HG02759 (cell line): ENCODE measurements around the gene OR5AL1.
"Not testable (repeated sequence)": the region's sequence is repeated elsewhere in the genome, so short reads cannot be mapped to it uniquely, and the experiment has no call there.

Experiments used
- ATAC-seq: cut with Tn5 transposase; IDR thresholded peaks from one replicate; pipeline ENCODE4 v1.9.1; 2021; ENCODE audit warnings: mild to moderate bottlenecking, moderate library complexity; ENCODE audit not compliant: unreplicated experiment

The OR5AL1 gene

DNA sequence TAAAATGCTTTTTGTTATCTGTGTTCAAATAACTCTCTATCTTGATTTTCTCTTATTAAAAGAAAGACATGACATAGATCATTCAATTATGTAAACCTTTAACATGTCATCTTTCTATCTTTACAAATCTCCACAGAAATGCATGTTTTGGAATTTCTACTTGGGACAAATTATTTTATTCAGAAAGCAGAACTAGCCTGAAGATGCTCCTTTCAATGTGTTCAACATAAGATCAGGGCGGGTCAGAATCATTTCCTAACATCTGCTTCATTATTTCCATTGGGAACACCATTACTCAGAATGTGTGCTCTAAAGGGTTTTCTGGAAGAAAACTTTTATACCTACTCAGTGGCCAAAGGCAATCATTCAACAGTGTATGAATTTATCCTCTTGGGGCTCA is at the start of gene OR5AL1:
OR5AL1 (plus strand) TSS at position 301 of the 400 bp plus-strand sequence.
- ATAC-seq, result no peak

DNA sequence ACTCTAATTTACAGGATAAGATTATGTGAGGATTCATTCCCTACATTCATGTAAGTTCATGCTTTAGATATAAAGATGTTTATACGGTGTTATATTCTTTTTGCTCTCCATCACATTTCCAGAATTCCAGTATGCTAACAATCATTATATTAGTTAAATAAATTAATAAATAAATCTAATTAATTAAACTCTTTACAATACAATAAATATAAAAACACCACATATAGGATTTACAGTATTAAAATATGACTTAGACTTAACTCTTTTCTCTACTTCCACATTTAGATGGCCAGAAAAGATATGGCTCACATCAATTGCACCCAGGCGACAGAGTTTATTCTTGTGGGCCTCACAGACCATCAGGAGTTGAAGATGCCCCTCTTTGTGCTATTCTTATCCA is 37.2 kb upstream of the OR5AL1 start, which contains the start of gene OR8U1:
OR8U1 (plus strand) TSS at position 301 of the 400 bp plus-strand sequence; CDS start at position 301, 0 bp downstream.
- no peak for ATAC-seq

DNA sequence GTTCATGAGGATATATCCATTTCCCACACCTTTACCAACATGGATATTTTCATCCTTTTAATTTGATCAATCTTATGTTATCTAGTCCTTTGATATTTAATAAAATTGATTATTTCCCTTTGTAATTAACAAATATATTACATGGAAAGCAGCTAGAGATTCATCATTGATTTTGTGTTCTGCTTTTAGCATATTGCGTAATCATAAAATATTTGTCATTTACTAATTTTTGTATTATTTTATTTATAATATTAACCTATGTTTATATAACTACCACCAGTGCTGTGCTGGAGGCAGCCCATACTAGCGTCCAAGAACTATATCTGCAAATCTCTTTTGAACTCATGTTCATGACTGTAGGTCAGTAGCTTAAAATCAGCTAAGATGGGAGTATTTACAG is 32.4 kb upstream of the OR5AL1 start:
- ATAC-seq, result no peak

DNA sequence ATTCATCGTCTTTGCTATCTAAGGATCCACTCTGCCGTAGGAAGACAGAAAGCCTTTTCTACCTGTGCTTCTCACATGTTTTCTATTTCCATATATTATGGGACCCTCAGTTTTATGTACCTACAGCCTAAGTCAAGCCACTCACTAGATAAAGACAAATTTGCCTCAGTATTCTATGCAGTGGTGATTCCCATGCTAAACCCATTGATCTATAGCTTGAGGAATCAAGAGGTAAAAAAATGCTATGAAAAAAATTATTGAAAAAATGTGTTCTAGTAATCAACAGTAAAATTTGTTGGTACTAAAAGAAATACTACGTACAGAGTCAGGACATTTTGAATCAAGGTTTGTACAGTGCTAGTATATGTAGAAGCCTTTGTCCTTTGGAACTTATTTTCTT is 18.1 kb upstream of the OR5AL1 start:
- ATAC-seq, result no peak

DNA sequence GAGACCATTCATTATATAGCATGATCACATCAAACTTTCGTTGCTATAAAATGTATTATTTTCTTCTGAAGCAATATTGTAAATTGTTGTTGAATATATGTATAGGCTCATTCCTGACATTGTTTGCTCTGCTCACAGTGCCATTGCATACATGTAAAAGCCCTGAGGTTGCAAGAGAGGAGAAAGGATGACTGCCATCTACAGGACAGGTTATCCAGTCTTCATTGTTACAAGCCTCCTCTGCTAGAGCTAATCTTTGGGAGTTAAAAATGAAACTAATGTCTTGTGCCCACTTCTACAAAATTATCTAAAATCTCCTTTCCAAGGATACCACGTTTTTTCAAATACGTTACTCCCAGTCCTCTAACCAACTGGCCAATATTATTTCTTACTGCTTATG is 16.4 kb upstream of the OR5AL1 start:
- no peak for ATAC-seq

DNA sequence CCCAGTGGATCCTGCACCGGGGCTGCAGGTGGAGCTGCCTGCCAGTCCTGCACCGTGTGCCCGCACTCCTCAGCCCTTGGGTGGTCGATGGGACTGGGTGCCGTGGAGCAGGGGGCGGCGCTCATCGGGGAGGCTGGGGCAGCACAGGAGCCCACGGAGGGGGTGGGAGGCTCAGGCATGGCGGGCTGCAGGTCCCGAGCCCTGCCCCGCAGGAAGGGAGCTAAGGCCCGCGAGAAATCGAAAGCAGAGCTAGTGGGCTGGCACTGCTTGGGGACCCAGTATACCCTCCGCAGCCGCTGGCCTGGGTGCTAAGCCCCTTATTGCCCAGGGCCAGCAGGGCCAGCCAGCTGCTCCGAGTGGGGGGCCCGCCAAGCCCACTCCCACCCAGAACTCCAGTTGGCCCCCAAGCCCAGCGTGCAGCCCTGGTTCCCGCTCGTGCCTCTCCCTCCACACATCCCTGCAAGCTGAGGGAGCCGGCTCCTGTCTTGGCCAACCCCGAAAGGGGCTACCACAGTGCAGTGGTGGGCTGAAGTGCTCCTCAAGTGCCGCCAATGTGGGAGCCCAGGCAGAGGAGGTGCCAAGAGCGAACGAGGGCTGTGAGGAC is 10.5 kb upstream of the OR5AL1 start:
- ATAC-seq, result not testable (repeated sequence)

DNA sequence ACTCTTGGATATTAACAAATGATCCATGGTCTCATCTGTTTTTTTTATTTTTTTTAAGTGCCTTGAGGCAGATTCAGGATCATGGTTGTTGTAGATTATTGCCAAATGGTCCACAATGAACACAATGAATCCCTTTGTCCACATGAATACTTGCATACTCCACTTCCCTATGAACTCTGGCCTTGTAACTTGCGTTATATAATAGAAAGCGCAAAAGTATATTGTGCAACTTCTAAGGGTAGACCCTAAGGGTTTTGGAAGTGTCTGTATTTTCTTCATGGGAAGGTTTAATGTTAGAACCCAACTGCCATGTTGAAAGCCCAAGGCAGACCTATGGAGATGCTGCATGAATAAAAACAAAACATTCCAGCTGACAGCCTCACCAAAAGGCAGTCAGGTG is 8.1 kb upstream of the OR5AL1 start:
- no peak for ATAC-seq

DNA sequence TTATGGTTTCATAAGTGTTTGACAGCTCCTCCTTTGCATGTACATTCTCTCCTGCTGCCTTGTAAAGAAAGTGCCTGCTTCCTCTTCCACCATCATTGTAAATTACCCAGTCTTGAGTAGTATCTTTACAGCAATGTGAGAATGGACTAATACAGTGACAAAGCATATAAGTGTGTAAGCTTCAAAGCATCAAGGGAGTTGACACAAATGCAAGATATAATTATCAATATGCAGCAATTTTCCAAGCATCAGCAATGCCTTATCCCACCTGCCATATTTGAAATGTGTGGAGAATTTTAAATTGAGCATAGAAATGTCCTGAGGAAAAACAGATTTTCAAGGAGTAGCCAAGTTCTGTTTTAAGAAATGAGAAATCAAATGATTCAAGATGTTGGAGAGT is 1.7 kb upstream of the OR5AL1 start:
- no peak for ATAC-seq

DNA sequence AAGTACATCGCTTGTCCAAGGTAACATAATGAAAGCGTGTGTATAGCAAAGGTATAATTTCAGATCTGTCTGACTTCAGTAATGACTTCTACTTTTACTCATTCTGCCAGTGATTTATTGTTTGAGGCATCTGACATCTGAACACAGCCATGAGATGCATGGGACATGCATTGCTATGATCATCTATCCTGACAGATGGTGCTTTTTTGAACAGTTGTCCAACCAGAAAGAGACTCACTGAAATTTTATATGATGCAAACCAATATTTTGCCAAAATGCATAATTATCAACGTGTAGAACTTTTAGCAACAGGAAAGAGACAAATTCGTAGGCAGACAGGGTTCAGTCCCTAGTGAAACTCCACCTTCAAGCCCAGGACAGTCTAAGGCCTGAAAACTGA is 41.0 kb downstream of the OR5AL1 start:
- ATAC-seq, result no peak

DNA sequence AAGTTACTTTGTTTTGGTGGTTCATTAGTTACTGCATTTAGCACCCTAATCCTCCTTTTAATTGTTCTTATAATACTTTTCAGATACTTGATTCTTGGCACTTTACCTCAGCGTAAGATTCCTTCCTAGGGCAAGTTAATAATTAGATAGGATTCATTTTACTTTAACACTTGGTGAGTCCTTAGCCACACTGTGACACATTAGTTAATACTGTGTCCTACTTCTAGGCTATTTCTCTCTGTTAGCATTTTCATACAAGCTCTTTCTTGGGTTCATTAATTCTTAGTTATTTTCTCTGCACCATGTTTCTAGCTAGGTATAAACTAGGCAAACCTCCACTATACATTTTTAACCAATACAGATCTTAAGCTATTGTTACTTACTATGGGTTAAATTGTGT is 44.6 kb downstream of the OR5AL1 start:
- no peak for ATAC-seq
